SHP77 treated with DMSO at 0.1 percent for 48 hours (cell line): ENCODE results near the gene RIPPLY1.

Experiments
- DNase-seq: peaks from one replicate; lab custom pipeline; 2025; lab: John Stamatoyannopoulos, UW

The RIPPLY1 gene

DNA sequence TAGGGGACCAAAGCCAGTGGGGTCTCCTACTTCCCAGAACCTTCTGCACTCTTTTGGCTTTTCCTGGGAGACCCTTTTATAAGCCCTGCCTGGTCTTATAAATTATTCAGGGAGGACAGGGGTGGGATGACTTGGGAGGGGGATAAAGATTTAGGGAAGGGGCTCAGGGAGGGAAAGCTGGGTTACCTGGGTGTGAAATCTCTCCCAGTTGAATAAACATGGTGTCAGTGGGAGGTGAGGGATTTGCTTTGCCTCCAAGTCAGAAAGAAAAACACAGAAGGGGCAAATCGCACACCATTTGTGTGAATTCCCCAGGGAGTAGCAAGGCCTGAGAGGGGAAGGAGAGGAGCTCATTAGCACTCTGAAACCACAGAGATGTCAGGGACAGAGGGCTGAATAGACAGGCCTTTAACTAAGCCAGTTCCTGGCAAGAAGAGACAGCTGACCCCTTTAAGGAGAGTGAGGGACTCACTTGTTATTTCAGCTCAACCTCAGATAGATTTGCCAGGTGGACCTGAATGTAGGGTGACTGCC, at the start of gene RIPPLY1:
RIPPLY1 (minus strand) TSS at position 51 of the 534 bp plus-strand sequence. CDS start 54 bp downstream, outside the sequence.
- DNase-seq: no peak

DNA sequence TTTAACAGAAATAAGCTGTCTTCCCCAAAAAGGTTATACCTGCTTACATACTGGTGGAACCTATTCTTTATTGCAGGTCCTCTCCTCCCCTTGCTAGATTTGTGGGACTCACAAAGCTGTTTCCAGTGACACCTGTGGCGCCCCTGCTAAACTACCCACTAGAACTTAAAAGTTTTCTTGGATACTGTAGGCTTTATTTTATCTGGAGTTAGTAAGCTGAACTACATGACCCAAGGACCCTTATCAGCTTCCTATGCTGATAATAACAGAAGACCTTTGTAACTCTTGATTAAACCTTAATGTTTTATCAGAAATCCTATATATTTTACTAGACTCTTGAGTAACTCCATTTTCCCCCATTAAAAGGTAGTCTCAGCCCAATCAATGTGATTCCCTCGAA, 49.4 kb upstream of the RIPPLY1 start:
- no peak for DNase-seq

GRCh38 chrX:106952089-106952488, 48.9 kb upstream of the RIPPLY1 start:
- DNase-seq: no peak

GRCh38 chrX:106951230-106951629, 48.1 kb upstream of the RIPPLY1 start:
- DNase-seq: no peak

DNA sequence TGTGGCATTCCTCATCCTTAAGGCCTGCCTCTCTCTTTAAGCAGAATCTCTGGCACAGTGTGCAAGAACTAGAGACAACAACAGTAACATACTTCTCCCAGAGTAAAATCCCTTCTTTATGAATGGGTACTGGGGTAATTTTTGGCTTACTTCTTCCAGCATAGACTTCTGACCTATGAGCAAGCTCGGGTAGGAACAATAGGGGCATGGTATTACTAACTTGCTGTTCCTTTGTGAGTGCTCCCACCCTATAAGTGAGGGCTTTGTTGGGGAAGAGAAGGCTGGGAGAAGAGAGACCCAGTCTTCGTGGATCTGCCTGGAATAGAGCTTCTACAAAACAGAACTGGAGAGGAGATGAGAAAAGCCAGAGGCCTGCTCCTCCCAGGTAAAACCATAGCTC, 47.2 kb upstream of the RIPPLY1 start:
- no peak for DNase-seq

DNA sequence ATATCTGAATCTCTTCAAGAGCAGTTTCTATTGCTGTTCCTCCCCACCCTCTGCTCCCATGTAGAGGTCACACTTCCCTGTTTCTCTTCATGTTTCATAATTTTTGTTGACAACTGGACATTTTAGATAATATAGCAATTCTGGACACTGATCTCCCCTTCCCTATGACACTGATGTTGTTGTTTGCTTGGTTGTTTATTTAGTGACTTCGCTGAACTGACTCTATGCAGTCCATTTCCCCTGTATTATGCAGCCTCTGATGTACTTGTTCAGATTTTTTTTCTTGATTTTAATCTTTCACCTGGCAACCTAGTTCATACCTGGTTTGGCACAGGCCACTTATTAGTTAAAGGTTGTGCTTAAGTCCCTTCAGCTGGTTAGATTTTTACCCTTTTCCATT, 46.2 kb upstream of the RIPPLY1 start:
- DNase-seq: no peak

- DNase-seq: no peak
Observed at GRCh38 chrX:106948641-106949040, 45.5 kb upstream of the RIPPLY1 start.

GRCh38 chrX:106946464-106946863, 43.3 kb upstream of the RIPPLY1 start:
- no peak for DNase-seq

DNA sequence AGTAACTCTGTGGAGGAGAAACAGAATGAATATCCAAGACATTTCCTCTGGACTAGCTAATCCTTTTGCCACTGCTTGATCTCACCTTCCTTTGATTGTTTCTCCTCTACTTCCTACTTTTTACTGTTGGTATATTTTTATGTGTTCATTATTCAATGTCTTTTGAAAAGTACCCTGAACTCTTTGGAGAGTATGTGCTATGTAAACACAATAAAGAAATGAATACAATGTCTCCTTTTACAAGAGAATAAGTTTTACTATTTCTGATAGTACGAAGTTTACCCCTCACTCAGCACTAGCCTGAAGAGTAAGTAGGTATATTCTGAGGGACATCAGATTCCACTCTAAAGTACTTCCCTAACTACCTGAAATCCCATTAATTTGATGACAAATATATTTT, 36.9 kb upstream of the RIPPLY1 start:
- DNase-seq: no peak

- no peak for DNase-seq
Observed at GRCh38 chrX:106939566-106939965, 36.4 kb upstream of the RIPPLY1 start.

DNA sequence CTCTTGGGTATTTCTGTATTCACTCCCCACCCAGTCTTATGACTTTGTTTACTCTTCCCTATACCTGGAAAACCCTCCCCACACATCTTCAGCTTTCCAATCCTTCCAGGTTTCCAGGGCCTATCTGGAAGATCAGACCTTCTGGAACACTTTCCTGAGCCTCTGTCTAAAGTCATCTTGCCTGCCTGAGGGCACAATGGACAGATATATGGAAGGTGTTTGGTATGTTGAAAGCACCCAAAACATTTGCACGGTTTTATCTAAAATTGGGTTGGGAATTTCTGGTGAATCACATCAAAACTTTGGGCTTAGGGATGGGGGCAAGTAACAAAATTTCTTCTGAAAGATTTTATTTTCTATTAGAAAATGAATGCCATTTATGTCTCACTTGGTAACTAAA, 33.1 kb upstream of the RIPPLY1 start:
- no peak for DNase-seq

DNA sequence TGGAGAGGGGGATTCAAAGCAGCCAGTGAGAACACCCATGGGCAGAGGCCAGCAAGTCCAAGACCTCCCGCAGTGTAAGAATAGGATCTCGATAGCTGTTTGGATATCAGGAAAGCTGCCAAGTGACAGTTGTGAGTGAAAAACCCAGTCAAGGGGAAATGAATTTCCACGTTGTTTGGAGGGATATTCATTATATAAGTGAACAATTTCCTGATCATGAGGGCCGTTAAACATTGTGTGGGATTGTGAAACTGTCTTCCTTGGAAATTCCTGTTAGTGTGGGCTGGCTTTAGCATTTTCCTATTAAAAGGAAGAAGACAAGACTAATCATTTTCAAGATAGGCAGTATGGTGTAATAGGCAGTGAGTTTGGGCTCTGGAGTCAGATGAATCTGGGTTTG, 32.0 kb upstream of the RIPPLY1 start:
- no peak for DNase-seq

GRCh38 chrX:106933538-106933961, 30.4 kb upstream of the RIPPLY1 start:
- DNase-seq: no peak

GRCh38 chrX:106932960-106933537, 29.9 kb upstream of the RIPPLY1 start:
- no peak for DNase-seq

- DNase-seq: no peak
Observed at GRCh38 chrX:106932492-106932923, 29.4 kb upstream of the RIPPLY1 start.

GRCh38 chrX:106931831-106932491, 28.8 kb upstream of the RIPPLY1 start:
- DNase-seq: no peak

DNA sequence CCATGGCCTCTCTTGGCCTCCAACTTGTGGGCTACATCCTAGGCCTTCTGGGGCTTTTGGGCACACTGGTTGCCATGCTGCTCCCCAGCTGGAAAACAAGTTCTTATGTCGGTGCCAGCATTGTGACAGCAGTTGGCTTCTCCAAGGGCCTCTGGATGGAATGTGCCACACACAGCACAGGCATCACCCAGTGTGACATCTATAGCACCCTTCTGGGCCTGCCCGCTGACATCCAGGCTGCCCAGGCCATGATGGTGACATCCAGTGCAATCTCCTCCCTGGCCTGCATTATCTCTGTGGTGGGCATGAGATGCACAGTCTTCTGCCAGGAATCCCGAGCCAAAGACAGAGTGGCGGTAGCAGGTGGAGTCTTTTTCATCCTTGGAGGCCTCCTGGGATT, 25.1 kb upstream of the RIPPLY1 start:
- DNase-seq: no peak

DNA sequence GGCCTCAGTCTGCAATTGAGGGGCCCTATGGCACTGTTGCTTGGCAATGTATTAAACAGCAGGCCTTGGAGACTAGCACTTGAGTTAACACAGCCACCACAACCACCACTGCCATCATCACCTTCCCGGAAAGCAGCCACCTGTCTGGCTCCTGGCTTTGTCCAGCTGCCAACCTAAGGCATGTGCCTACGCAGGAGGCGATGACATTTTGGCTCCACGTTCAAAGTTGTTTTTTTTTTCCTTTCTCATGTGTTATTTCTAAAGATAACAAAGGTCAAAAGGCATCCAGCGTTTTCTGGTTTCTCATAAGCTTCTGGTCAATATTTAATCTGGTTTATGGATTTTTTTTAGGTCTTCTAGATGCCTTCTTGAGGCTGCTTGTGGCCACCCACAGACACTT, 24.6 kb upstream of the RIPPLY1 start:
- no peak for DNase-seq

GRCh38 chrX:106927023-106927422, 23.9 kb upstream of the RIPPLY1 start:
- DNase-seq: no peak

DNA sequence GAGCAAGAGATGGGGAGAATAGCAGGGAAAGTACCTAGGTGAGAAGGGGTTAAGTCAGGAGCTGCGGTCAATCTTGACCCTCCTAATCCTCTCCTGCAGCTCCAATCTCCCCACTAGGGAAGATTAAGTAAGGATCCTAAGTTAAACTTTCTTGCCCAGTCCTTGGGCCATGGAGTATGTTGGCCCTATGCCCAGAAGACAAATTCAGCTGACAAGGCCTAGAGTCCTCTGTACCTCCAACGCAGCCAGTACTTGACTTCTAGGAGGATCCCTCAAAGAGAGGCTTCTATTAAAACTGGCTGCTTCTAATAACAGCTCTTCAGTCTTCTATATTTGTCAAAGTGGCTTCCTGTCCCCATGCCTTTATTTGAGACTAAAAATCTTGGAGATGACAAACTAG, 18.5 kb upstream of the RIPPLY1 start:
- no peak for DNase-seq

- no peak for DNase-seq
Observed at GRCh38 chrX:106919932-106920452, 16.9 kb upstream of the RIPPLY1 start, which contains the start of gene CLDN2. Gene CLDN2, plus strand, starts transcription at chrX:106920402. Its CDS starts 7,827 bp downstream, at chrX:106928229.

GRCh38 chrX:106917830-106918500, 14.8 kb upstream of the RIPPLY1 start:
- DNase-seq: no peak

- DNase-seq: no peak
Observed at GRCh38 chrX:106912864-106913263, 9.7 kb upstream of the RIPPLY1 start.
